HEK293 (cell line): ENCODE measurements around the gene BRD3.

Source experiments
- BCL11B ChIP-seq: fragments of 450-650 bp; formaldehyde crosslinking; IDR thresholded peaks from 2 replicates; pipeline ENCODE4 v1.5.1; 2016; ENCODE audit warnings: low read depth, missing biosample characterization, missing genetic modification characterization
- HOXC10 ChIP-seq: sonication (generic); formaldehyde crosslinking; IDR thresholded peaks from 2 replicates; pipeline ENCODE4 v1.8.1; 2023; ENCODE audit warnings: mild to moderate bottlenecking, missing genetic modification reagents
- KLF16 ChIP-seq: fragments of 450-650 bp; formaldehyde crosslinking; IDR thresholded peaks from 2 replicates; pipeline ENCODE4 v1.5.1; 2017; ENCODE audit warnings: missing biosample characterization, missing genetic modification characterization
- KLF9 ChIP-seq: fragments of 450-650 bp; formaldehyde crosslinking; IDR thresholded peaks from 2 replicates; pipeline ENCODE4 v1.5.1; 2016; ENCODE audit warnings: missing biosample characterization, missing genetic modification characterization, low read depth
- MEIS1 ChIP-seq: sonication (generic); formaldehyde crosslinking; IDR thresholded peaks from 2 replicates; pipeline ENCODE4 v1.8.1; 2022; ENCODE audit warnings: missing genetic modification reagents, mild to moderate bottlenecking, borderline replicate concordance
- SCRT1 ChIP-seq: fragments of 450-650 bp; formaldehyde crosslinking; IDR thresholded peaks from 2 replicates; pipeline ENCODE4 v1.5.1; 2016; ENCODE audit warnings: missing biosample characterization, missing genetic modification characterization, borderline replicate concordance
- YY1 ChIP-seq: fragments of 450-650 bp; formaldehyde crosslinking; IDR thresholded peaks from 2 replicates; pipeline ENCODE4 v1.5.1; 2018; ENCODE audit warnings: missing biosample characterization, missing genetic modification characterization
- ZBTB20 ChIP-seq: fragments of 450-650 bp; formaldehyde crosslinking; IDR thresholded peaks from 2 replicates; pipeline ENCODE4 v1.5.1; 2016; ENCODE audit warnings: missing biosample characterization, missing genetic modification characterization
- ZFP69B ChIP-seq: fragments of 450-650 bp; formaldehyde crosslinking; IDR thresholded peaks from 2 replicates; pipeline ENCODE4 v1.5.1; 2016; ENCODE audit warnings: missing biosample characterization, missing genetic modification characterization
- ZIC2 ChIP-seq: fragments of 450-650 bp; formaldehyde crosslinking; IDR thresholded peaks from 2 replicates; pipeline ENCODE4 v1.5.1; 2016; ENCODE audit warnings: missing biosample characterization, missing genetic modification characterization
- ZNF132 ChIP-seq: fragments of 450-650 bp; formaldehyde crosslinking; IDR thresholded peaks from 2 replicates; pipeline ENCODE4 v1.5.1; 2017; ENCODE audit warnings: missing biosample characterization, missing genetic modification characterization, borderline replicate concordance
- ZNF174 ChIP-seq: fragments of 450-650 bp; formaldehyde crosslinking; IDR thresholded peaks from 2 replicates; pipeline ENCODE4 v1.5.0; 2017; ENCODE audit warnings: missing biosample characterization, mild to moderate bottlenecking, missing genetic modification characterization
- ZNF211 ChIP-seq: fragments of 450-650 bp; formaldehyde crosslinking; IDR thresholded peaks from 2 replicates; pipeline ENCODE4 v1.5.1; 2016; ENCODE audit warnings: low read depth, missing biosample characterization, missing genetic modification characterization
- ZNF324 ChIP-seq: fragments of 450-650 bp; formaldehyde crosslinking; IDR thresholded peaks from 2 replicates; pipeline ENCODE4 v1.5.1; 2016; ENCODE audit warnings: missing biosample characterization, missing genetic modification characterization
- ZNF426 ChIP-seq: fragments of 450-650 bp; formaldehyde crosslinking; IDR thresholded peaks from 2 replicates; pipeline ENCODE4 v1.5.1; 2017; ENCODE audit warnings: missing biosample characterization, missing genetic modification characterization, mild to moderate bottlenecking, inconsistent platforms, moderate library complexity
- ZNF548 ChIP-seq: fragments of 450-650 bp; formaldehyde crosslinking; IDR thresholded peaks from 2 replicates; pipeline ENCODE4 v1.5.1; 2016; ENCODE audit warnings: missing biosample characterization, missing genetic modification characterization
- ZNF558 ChIP-seq: fragments of 450-650 bp; formaldehyde crosslinking; IDR thresholded peaks from 2 replicates; pipeline ENCODE4 v1.5.1; 2016; ENCODE audit warnings: missing biosample characterization, missing genetic modification characterization
- ZNF561 ChIP-seq: fragments of 450-650 bp; IDR thresholded peaks from 2 replicates; pipeline ENCODE4 v1.5.1; 2018; ENCODE audit warnings: missing biosample characterization, missing genetic modification characterization, borderline replicate concordance
- ZNF585B ChIP-seq: fragments of 450-650 bp; formaldehyde crosslinking; IDR thresholded peaks from 2 replicates; pipeline ENCODE4 v1.5.1; 2016; ENCODE audit warnings: missing biosample characterization, missing genetic modification characterization
- ZNF610 ChIP-seq: fragments of 450-650 bp; formaldehyde crosslinking; IDR thresholded peaks from 2 replicates; pipeline ENCODE4 v1.5.1; 2016; ENCODE audit warnings: missing biosample characterization, missing genetic modification characterization, borderline replicate concordance
- TF ChIP-seq, protein P1 (sequence below): fragments of 450-650 bp; formaldehyde crosslinking; IDR thresholded peaks from 2 replicates; pipeline ENCODE4 v1.5.1; 2016; ENCODE audit warnings: missing biosample characterization, missing genetic modification characterization
- TF ChIP-seq, protein P2 (sequence below): fragments of 450-650 bp; formaldehyde crosslinking; optimal IDR thresholded peaks from 2 replicates; pipeline ENCODE3; 2016; ENCODE audit warnings: missing biosample characterization, mild to moderate bottlenecking, missing genetic modification characterization
- TF ChIP-seq, protein P3 (sequence below): fragments of 450-650 bp; formaldehyde crosslinking; IDR thresholded peaks from 2 replicates; pipeline ENCODE4 v1.5.1; 2017; ENCODE audit warnings: missing biosample characterization, missing genetic modification characterization
- TF ChIP-seq, protein P4 (sequence below): fragments of 450-650 bp; formaldehyde crosslinking; IDR thresholded peaks from 2 replicates; pipeline ENCODE4 v1.5.1; 2016; ENCODE audit warnings: missing biosample characterization, missing genetic modification characterization
- TF ChIP-seq, protein P5 (sequence below): fragments of 450-650 bp; formaldehyde crosslinking; IDR thresholded peaks from 2 replicates; pipeline ENCODE4 v1.5.1; 2016; ENCODE audit warnings: missing biosample characterization, missing genetic modification characterization
- TF ChIP-seq, protein P6 (sequence below): sonication (generic); formaldehyde crosslinking; IDR thresholded peaks from 2 replicates; pipeline ENCODE4 v1.8.1; 2022; ENCODE audit warnings: mild to moderate bottlenecking, moderate library complexity, missing genetic modification reagents
- TF ChIP-seq, protein P7 (sequence below): fragments of 450-650 bp; formaldehyde crosslinking; IDR thresholded peaks from 2 replicates; pipeline ENCODE4 v1.5.1; 2016; ENCODE audit warnings: missing biosample characterization, missing genetic modification characterization

Gene BRD3

DNA sequence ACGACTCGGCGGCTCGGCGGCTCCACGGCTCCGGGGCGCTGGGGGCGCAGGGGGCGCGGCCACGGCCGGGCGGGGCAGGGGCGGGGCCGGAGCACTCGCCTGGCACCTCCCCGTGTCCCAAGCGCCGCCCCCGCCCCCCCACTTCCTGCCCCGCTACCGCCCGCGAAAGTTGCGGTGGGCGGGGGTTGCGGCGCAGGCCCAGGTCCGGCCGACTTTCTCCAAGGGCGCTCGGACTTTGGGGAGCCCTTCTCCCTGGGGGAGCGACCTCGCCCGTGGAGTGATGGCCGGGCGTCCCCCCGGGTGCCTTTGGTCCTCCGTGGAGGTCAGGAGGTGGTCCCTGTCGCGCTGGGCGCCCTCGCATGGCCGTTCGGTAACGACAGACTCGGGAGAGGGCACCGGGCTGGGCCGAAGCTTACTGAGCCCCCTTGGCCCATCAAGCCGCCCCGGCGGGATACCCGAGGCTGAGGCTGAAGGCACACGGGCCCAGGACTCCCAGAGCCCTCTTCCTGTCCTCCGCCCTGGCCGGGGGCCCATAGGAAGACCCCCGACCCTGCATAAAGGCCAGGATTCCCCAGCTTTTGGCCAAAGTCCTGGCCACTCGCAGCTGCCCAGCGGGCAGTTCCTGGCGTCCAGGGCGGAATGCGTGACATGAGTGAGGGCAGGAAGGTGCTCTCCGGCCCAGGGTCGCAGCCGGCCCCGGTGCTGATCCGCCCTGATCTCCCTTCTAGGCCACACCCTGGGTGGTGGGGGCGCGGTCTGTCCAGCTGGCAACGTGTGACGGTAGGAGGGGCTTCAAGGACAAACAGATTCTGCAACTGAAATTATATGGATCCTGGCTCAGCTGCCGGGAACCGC lies 74.8 kb downstream of the BRD3 start (continued):
- TF ChIP-seq, protein P1, sequence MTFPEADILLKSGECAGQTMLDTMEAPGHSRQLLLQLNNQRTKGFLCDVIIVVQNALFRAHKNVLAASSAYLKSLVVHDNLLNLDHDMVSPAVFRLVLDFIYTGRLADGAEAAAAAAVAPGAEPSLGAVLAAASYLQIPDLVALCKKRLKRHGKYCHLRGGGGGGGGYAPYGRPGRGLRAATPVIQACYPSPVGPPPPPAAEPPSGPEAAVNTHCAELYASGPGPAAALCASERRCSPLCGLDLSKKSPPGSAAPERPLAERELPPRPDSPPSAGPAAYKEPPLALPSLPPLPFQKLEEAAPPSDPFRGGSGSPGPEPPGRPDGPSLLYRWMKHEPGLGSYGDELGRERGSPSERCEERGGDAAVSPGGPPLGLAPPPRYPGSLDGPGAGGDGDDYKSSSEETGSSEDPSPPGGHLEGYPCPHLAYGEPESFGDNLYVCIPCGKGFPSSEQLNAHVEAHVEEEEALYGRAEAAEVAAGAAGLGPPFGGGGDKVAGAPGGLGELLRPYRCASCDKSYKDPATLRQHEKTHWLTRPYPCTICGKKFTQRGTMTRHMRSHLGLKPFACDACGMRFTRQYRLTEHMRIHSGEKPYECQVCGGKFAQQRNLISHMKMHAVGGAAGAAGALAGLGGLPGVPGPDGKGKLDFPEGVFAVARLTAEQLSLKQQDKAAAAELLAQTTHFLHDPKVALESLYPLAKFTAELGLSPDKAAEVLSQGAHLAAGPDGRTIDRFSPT (tag by site-specific recombination) = peak; percentile 56
- TF ChIP-seq MEIS1 (no peak), ZNF585B (tag by site-specific recombination) (no peak), ZNF324 (tag by site-specific recombination) (no peak), ZIC2 (tag by site-specific recombination) (peak; percentile 44), KLF9 (tag by site-specific recombination) (peak; percentile 83), ZNF426 (no peak), SCRT1 (tag by site-specific recombination) (no peak), ZNF132 (no peak), ZNF558 (tag by site-specific recombination) (no peak), KLF16 (tag by site-specific recombination) (peak; percentile 68), ZNF610 (tag by site-specific recombination) (0 out of 2 replicates have a peak, but pooled peaks have one; percentile 58), BCL11B (peak; percentile 90), HOXC10 (CRISPR knock-in tag) (no peak), ZNF174 (tag by site-specific recombination) (no peak), YY1 (tag by site-specific recombination) (no peak; the same call in 1 of the 2 replicates), ZNF561 (tag by site-specific recombination) (no peak), ZFP69B (tag by site-specific recombination) (no peak), ZNF548 (tag by site-specific recombination) (no peak; the same call in 1 of the 2 replicates), ZNF211 (no peak), ZBTB20 (tag by site-specific recombination) (peak; percentile 67; the same call in 1 of the 2 replicates)
- TF ChIP-seq, protein P2, sequence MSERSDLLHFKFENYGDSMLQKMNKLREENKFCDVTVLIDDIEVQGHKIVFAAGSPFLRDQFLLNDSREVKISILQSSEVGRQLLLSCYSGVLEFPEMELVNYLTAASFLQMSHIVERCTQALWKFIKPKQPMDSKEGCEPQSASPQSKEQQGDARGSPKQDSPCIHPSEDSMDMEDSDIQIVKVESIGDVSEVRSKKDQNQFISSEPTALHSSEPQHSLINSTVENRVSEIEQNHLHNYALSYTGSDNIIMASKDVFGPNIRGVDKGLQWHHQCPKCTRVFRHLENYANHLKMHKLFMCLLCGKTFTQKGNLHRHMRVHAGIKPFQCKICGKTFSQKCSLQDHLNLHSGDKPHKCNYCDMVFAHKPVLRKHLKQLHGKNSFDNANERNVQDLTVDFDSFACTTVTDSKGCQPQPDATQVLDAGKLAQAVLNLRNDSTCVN = peak; percentile 53
- TF ChIP-seq, protein P3, sequence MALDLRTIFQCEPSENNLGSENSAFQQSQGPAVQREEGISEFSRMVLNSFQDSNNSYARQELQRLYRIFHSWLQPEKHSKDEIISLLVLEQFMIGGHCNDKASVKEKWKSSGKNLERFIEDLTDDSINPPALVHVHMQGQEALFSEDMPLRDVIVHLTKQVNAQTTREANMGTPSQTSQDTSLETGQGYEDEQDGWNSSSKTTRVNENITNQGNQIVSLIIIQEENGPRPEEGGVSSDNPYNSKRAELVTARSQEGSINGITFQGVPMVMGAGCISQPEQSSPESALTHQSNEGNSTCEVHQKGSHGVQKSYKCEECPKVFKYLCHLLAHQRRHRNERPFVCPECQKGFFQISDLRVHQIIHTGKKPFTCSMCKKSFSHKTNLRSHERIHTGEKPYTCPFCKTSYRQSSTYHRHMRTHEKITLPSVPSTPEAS (tag by site-specific recombination) = no peak
- TF ChIP-seq, protein P4, sequence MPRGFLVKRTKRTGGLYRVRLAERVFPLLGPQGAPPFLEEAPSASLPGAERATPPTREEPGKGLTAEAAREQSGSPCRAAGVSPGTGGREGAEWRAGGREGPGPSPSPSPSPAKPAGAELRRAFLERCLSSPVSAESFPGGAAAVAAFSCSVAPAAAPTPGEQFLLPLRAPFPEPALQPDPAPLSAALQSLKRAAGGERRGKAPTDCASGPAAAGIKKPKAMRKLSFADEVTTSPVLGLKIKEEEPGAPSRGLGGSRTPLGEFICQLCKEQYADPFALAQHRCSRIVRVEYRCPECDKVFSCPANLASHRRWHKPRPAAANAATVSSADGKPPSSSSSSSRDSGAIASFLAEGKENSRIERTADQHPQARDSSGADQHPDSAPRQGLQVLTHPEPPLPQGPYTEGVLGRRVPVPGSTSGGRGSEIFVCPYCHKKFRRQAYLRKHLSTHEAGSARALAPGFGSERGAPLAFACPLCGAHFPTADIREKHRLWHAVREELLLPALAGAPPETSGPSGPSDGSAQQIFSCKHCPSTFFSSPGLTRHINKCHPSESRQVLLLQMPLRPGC (tag by site-specific recombination) = no peak
- TF ChIP-seq, protein P5, sequence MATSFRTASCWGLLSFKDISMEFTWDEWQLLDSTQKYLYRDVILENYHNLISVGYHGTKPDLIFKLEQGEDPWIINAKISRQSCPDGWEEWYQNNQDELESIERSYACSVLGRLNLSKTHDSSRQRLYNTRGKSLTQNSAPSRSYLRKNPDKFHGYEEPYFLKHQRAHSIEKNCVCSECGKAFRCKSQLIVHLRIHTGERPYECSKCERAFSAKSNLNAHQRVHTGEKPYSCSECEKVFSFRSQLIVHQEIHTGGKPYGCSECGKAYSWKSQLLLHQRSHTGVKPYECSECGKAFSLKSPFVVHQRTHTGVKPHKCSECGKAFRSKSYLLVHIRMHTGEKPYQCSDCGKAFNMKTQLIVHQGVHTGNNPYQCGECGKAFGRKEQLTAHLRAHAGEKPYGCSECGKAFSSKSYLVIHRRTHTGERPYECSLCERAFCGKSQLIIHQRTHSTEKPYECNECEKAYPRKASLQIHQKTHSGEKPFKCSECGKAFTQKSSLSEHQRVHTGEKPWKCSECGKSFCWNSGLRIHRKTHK (tag by site-specific recombination) = no peak
- TF ChIP-seq, protein P6, sequence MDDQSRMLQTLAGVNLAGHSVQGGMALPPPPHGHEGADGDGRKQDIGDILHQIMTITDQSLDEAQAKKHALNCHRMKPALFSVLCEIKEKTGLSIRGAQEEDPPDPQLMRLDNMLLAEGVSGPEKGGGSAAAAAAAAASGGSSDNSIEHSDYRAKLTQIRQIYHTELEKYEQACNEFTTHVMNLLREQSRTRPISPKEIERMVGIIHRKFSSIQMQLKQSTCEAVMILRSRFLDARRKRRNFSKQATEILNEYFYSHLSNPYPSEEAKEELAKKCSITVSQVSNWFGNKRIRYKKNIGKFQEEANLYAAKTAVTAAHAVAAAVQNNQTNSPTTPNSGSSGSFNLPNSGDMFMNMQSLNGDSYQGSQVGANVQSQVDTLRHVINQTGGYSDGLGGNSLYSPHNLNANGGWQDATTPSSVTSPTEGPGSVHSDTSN = no peak
- TF ChIP-seq, protein P7, sequence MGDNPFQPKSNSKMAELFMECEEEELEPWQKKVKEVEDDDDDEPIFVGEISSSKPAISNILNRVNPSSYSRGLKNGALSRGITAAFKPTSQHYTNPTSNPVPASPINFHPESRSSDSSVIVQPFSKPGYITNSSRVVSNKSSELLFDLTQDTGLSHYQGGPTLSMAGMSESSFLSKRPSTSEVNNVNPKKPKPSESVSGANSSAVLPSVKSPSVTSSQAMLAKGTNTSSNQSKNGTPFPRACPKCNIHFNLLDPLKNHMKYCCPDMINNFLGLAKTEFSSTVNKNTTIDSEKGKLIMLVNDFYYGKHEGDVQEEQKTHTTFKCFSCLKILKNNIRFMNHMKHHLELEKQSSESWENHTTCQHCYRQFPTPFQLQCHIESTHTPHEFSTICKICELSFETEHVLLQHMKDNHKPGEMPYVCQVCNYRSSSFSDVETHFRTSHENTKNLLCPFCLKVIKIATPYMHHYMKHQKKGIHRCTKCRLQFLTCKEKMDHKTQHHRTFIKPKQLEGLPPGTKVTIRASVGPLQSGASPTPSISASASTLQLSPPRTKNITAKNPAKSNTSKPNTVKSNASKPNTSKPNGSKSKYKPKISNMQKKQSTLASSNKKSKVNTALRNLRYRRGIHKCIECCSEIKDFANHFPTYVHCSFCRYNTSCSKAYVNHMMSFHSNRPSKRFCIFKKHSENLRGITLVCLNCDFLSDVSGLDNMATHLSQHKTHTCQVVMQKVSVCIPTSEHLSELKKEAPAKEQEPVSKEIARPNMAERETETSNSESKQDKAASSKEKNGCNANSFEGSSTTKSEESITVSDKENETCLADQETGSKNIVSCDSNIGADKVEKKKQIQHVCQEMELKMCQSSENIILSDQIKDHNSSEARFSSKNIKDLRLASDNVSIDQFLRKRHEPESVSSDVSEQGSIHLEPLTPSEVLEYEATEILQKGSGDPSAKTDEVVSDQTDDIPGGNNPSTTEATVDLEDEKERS (tag by site-specific recombination) = no peak
